Neural cell (in vitro differentiated cells): ENCODE measurements around the gene DEK. TPM values are rescaled to one million over a fixed set of nuclear protein-coding genes. Genes with fewer than 3 reads are reported as not detected.

ENCODE experiments used
- H2AFZ ChIP-seq: fragments of 200-600, 300-800 bp; sonication (generic), shearing (Covaris generic); 2 replicates; pipeline ENCODE4 v1.6.0; 2014; ENCODE audit warnings: low read depth, mild to moderate bottlenecking, antibody characterized with exemption, low read length, moderate library complexity
- H3F3A ChIP-seq: fragments of 200-600 bp; shearing (Covaris generic); 2 replicates; pipeline ENCODE4 v1.6.1; 2016; ENCODE audit warnings: mild to moderate bottlenecking, moderate library complexity, mixed read lengths, antibody characterized with exemption, low read length; ENCODE audit not compliant: insufficient read depth, poor library complexity, severe bottlenecking
- H3K27ac ChIP-seq: fragments of 200-600, 300-800 bp; sonication (generic), shearing (Covaris generic); 2 replicates; pipeline ENCODE4 v1.5.1; 2014; ENCODE audit warnings: mild to moderate bottlenecking, low read length, moderate library complexity
- H3K27me3 ChIP-seq: fragments of 300-800, 200-600 bp; sonication (generic), shearing (Covaris generic); 2 replicates; pipeline ENCODE4 v1.6.0; 2014; ENCODE audit warnings: mild to moderate bottlenecking, low read depth, low read length, moderate library complexity; ENCODE audit not compliant: insufficient read depth
- H3K36me3 ChIP-seq: fragments of 300-800, 200-600 bp; sonication (generic), shearing (Covaris generic); 2 replicates; pipeline ENCODE4 v1.5.1; 2014; ENCODE audit warnings: mild to moderate bottlenecking, antibody characterized with exemption, low read length, moderate library complexity; ENCODE audit not compliant: insufficient read depth
- H3K4me2 ChIP-seq: fragments of 300-800, 200-600 bp; sonication (generic), shearing (Covaris generic); 2 replicates; pipeline ENCODE4 v1.6.0; 2014; ENCODE audit warnings: mild to moderate bottlenecking, low read length
- H3K4me3 ChIP-seq: fragments of 300-800, 200-600 bp; sonication (generic), shearing (Covaris generic); 2 replicates; pipeline ENCODE4 v1.5.1; 2014; ENCODE audit warnings: mild to moderate bottlenecking, low read length, moderate library complexity
- H3K79me2 ChIP-seq: fragments of 200-600 bp; shearing (Covaris generic); replicated peaks from 2 replicates; pipeline ENCODE4 v1.6.0; 2014; ENCODE audit warnings: mild to moderate bottlenecking, low read length, moderate library complexity; ENCODE audit not compliant: insufficient read depth
- H3K9ac ChIP-seq: fragments of 300-800, 200-600 bp; sonication (generic), shearing (Covaris generic); 2 replicates; pipeline ENCODE4 v1.6.1; 2016; ENCODE audit warnings: mild to moderate bottlenecking, low read length, mixed read lengths
- H3K9me2 ChIP-seq: fragments of 200-600 bp; shearing (Covaris generic); 2 replicates; pipeline ENCODE4 v1.6.1; 2016; ENCODE audit warnings: mild to moderate bottlenecking, low read length, mixed read lengths; ENCODE audit not compliant: insufficient read depth
- H3K9me3 ChIP-seq: fragments of 200-600, 300-800 bp; sonication (generic), shearing (Covaris generic); 2 replicates; pipeline ENCODE4 v1.6.1; 2016; ENCODE audit warnings: mild to moderate bottlenecking, mixed run types, low read length, moderate library complexity, mixed read lengths
- H4K20me1 ChIP-seq: fragments of 200-600 bp; shearing (Covaris generic); 2 replicates; pipeline ENCODE4 v1.6.1; 2016; ENCODE audit warnings: mild to moderate bottlenecking, mixed run types; ENCODE audit not compliant: insufficient read depth
- CTCF ChIP-seq: fragments of 450-650 bp; IDR thresholded peaks from 2 replicates; pipeline ENCODE4 v1.5.1; 2014; ENCODE audit warnings: antibody characterized with exemption, mild to moderate bottlenecking, moderate library complexity; ENCODE audit not compliant: poor library complexity, severe bottlenecking
- EP300 ChIP-seq: fragments of 450-650 bp; conservative IDR thresholded peaks from 2 replicates; pipeline ENCODE4 v1.6.1; 2014; ENCODE audit warnings: antibody characterized with exemption, mild to moderate bottlenecking, moderate library complexity; ENCODE audit not compliant: poor library complexity, severe bottlenecking
- EZH2 ChIP-seq: fragments of 200-600, 300-800 bp; shearing (Covaris generic), sonication (generic); IDR thresholded peaks from 2 replicates; pipeline ENCODE4 v1.6.1; 2014; ENCODE audit warnings: antibody characterized with exemption, low read length, borderline replicate concordance, mild to moderate bottlenecking; ENCODE audit not compliant: insufficient read depth, poor library complexity, severe bottlenecking
- MXI1 ChIP-seq: fragments of 450-650 bp; conservative IDR thresholded peaks from 2 replicates; pipeline ENCODE4 v1.6.1; 2014; ENCODE audit warnings: antibody characterized with exemption, mild to moderate bottlenecking; ENCODE audit not compliant: poor library complexity, severe bottlenecking
- POLR2AphosphoS5 ChIP-seq: IDR thresholded peaks from 2 replicates; pipeline ENCODE4 v1.6.1; 2012
- RAD21 ChIP-seq: fragments of 450-650 bp; conservative IDR thresholded peaks from 2 replicates; pipeline ENCODE4 v1.6.1; 2014; ENCODE audit warnings: antibody characterized with exemption, mild to moderate bottlenecking, moderate library complexity
- SMC3 ChIP-seq: fragments of 450-650 bp; conservative IDR thresholded peaks from 2 replicates; pipeline ENCODE4 v1.6.1; 2014; ENCODE audit warnings: antibody characterized with exemption, mild to moderate bottlenecking, moderate library complexity; ENCODE audit not compliant: poor library complexity
- TAF1 ChIP-seq: IDR thresholded peaks from 2 replicates; pipeline ENCODE4 v1.6.1; 2012; ENCODE audit warnings: low read depth
- polyA plus RNA-seq: library from polyadenylated mRNA; depleted of rRNA; stranded (reverse); fragments of >200 nt; gene quantifications from 2 replicates; pipeline ENCODE4 v1.2.3, GENCODE V29; 2014
- TF ChIP-seq, protein P1 (sequence below): IDR thresholded peaks from 2 replicates; pipeline ENCODE4 v1.6.1; 2012; ENCODE audit warnings: borderline replicate concordance

DEK gene
- polyA plus RNA-seq, 1 donor from 2014 or later: 94.3 TPM

GRCh38 chr6:18261877-18262276, 2.5 kb downstream of the DEK start:
- Histone ChIP-seq H3F3A (peaks cover 6% of the 10 kb centered on the region), H3K27ac (no peak overlapping the region), H3K27me3 (no peaks in the 10 kb centered on the region), H4K20me1 (no peaks in the 10 kb centered on the region), H3K36me3 (peaks cover 8% of the 10 kb centered on the region), H3K4me2 (no peak overlapping the region), H3K4me3 (peak overlapping the region; percentile 97), H3K79me2 (peaks cover 69% of the 10 kb centered on the region), H3K9ac (no peak overlapping the region), H3K9me2 (no peaks in the 10 kb centered on the region), H3K9me3 (no peaks in the 10 kb centered on the region), H2AFZ (no peak overlapping the region)
- TF ChIP-seq TAF1: no peak
- TF ChIP-seq POLR2AphosphoS5: no peak
- no peak for TF ChIP-seq RAD21
- no peak for TF ChIP-seq EZH2
- TF ChIP-seq SMC3: no peak
- TF ChIP-seq, protein P1, sequence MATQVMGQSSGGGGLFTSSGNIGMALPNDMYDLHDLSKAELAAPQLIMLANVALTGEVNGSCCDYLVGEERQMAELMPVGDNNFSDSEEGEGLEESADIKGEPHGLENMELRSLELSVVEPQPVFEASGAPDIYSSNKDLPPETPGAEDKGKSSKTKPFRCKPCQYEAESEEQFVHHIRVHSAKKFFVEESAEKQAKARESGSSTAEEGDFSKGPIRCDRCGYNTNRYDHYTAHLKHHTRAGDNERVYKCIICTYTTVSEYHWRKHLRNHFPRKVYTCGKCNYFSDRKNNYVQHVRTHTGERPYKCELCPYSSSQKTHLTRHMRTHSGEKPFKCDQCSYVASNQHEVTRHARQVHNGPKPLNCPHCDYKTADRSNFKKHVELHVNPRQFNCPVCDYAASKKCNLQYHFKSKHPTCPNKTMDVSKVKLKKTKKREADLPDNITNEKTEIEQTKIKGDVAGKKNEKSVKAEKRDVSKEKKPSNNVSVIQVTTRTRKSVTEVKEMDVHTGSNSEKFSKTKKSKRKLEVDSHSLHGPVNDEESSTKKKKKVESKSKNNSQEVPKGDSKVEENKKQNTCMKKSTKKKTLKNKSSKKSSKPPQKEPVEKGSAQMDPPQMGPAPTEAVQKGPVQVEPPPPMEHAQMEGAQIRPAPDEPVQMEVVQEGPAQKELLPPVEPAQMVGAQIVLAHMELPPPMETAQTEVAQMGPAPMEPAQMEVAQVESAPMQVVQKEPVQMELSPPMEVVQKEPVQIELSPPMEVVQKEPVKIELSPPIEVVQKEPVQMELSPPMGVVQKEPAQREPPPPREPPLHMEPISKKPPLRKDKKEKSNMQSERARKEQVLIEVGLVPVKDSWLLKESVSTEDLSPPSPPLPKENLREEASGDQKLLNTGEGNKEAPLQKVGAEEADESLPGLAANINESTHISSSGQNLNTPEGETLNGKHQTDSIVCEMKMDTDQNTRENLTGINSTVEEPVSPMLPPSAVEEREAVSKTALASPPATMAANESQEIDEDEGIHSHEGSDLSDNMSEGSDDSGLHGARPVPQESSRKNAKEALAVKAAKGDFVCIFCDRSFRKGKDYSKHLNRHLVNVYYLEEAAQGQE: no peak
- no peak for TF ChIP-seq CTCF

DNA sequence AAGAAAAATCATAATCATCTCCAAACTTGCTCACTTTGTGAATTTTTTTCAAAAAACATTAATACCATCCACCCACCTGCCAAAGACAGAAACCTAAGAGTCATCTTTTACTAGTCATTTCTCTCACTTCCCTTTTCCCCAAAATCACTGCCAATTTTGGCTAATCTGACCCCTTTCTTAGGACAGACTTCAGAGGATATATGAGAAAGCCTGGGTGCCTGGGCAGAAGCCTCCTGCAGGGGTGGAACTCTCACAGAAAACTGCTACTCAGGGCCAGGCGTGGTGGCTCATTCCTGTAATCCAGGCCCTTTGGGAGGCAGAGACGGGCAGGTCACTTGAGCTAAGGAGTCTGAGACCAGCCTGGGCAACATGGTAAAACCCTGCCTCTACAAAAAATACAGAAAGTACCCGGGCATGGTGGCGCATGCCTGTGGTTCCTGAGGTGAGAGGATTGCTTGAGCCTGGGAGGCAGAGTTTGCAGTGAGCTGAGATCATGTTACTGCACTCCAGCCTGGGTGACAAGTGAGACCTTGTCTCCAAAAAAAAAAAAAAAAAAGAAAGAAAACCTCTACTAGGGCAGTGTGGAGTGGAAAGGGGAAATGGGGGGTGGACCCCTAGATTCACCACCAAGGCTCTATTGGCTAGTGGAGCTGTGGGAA, 3.8 kb downstream of the DEK start:
- H2AFZ ChIP-seq: no peak overlapping the region
- H3F3A ChIP-seq: peaks cover 6% of the 10 kb centered on the region
- H3K27ac ChIP-seq: no peak overlapping the region
- H3K36me3 ChIP-seq: peaks cover 8% of the 10 kb centered on the region
- no peaks in the 10 kb centered on the region for H4K20me1 ChIP-seq
- no peaks in the 10 kb centered on the region for H3K9me3 ChIP-seq
- no peak overlapping the region for H3K4me2 ChIP-seq
- H3K4me3 ChIP-seq: no peak overlapping the region
- no peak overlapping the region for H3K9ac ChIP-seq
- H3K9me2 ChIP-seq: no peaks in the 10 kb centered on the region
- peaks cover 78% of the 10 kb centered on the region for H3K79me2 ChIP-seq
- TF ChIP-seq, protein P1: no peak
- no peak for TF ChIP-seq EZH2
- no peak for TF ChIP-seq POLR2AphosphoS5
- TF ChIP-seq TAF1: no peak
- TF ChIP-seq SMC3: no peak
- no peak for TF ChIP-seq RAD21
- TF ChIP-seq MXI1: no peak
- TF ChIP-seq CTCF: no peak
- no peak for TF ChIP-seq EP300
- no peaks in the 10 kb centered on the region for H3K27me3 ChIP-seq
